ENCODE data around the gene ACSL3. TPM values are rescaled to one million over a fixed set of nuclear protein-coding genes. Genes with fewer than 3 reads are reported as not detected.
"Not testable (repeated sequence)": the region's sequence is repeated elsewhere in the genome, so short reads cannot be mapped to it uniquely, and the experiment has no call there.

ACSL3 gene
- total and polyA plus RNA-seq, 2 donors from 2014 or later: 33.6 to 58.8 TPM

- H3K9me3 ChIP-seq (ENCODE audit: control insufficient read depth in 2 of 3, insufficient read depth in 1 of 3, low read length in 3 of 3): no peaks in the 10 kb centered on the region
- H3K36me3 ChIP-seq (ENCODE audit: control insufficient read depth in 2 of 3, insufficient read depth in 3 of 3, low read length in 3 of 3): no peaks in the 10 kb centered on the region
- TF ChIP-seq CTCF (IDR thresholded peaks at IDR 0.05; ENCODE audit: borderline replicate concordance, extremely low read depth, insufficient read depth): no peak
- H3K27me3 ChIP-seq (ENCODE audit: control insufficient read depth, insufficient read depth, low read length): no peaks in the 10 kb centered on the region
- intact Hi-C loops (cut with DNase I): no loop called here
- no peak for DNase-seq
- no peak for FAIRE-seq
- H3K4me1 ChIP-seq (ENCODE audit: control insufficient read depth in 2 of 3, insufficient read depth in 2 of 3, low read depth in 1 of 3, low read length in 3 of 3): no peaks in the 10 kb centered on the region
- H3K4me3 ChIP-seq (ENCODE audit: low read length in 3 of 3): no peak overlapping the region
- H3K9ac ChIP-seq (ENCODE audit: low read length in 3 of 3): no peak overlapping the region
- H3K27ac ChIP-seq (ENCODE audit: low read depth in 2 of 2, low read length in 2 of 2): no peak overlapping the region
Observed at GRCh38 chr2:222840060-222840802, 20.6 kb upstream of the ACSL3 start.

- Histone ChIP-seq H3K27me3 (ENCODE audit: control insufficient read depth, insufficient read depth, low read length) (no peaks in the 10 kb centered on the region), H3K4me1 (ENCODE audit: control insufficient read depth in 2 of 3, insufficient read depth in 2 of 3, low read depth in 1 of 3, low read length in 3 of 3) (no peaks in the 10 kb centered on the region), H3K9ac (ENCODE audit: low read length in 3 of 3) (no peak overlapping the region)
Observed at GRCh38 chr2:222842491-222843174, 18.2 kb upstream of the ACSL3 start.

GRCh38 chr2:222844323-222844722 lies 16.5 kb upstream of the ACSL3 start:
- Histone ChIP-seq H3K4me1 (ENCODE audit: control insufficient read depth in 2 of 3, insufficient read depth in 2 of 3, low read depth in 1 of 3, low read length in 3 of 3) (no peaks in the 10 kb centered on the region), H3K4me3 (ENCODE audit: low read length in 3 of 3) (no peak overlapping the region), H3K36me3 (ENCODE audit: control insufficient read depth in 2 of 3, insufficient read depth in 3 of 3, low read length in 3 of 3) (no peaks in the 10 kb centered on the region), H3K27ac (ENCODE audit: low read depth in 2 of 2, low read length in 2 of 2) (no peak overlapping the region), H3K9ac (ENCODE audit: low read length in 3 of 3) (no peak overlapping the region), H3K9me3 (ENCODE audit: control insufficient read depth in 2 of 3, insufficient read depth in 1 of 3, low read length in 3 of 3) (no peaks in the 10 kb centered on the region), H3K27me3 (ENCODE audit: control insufficient read depth, insufficient read depth, low read length) (no peaks in the 10 kb centered on the region)
- no peak for FAIRE-seq
- intact Hi-C loops (cut with DNase I): no loop called here
- DNase-seq: no peak
- no peak for TF ChIP-seq CTCF (IDR thresholded peaks at IDR 0.05; ENCODE audit: borderline replicate concordance, extremely low read depth, insufficient read depth)

More at GRCh38 chr2:222842491-222843174, 18.2 kb upstream of the ACSL3 start:
- H3K9me3 ChIP-seq (ENCODE audit: control insufficient read depth in 2 of 3, insufficient read depth in 1 of 3, low read length in 3 of 3): no peaks in the 10 kb centered on the region
- DNase-seq (peak in 2 of 5 donors; percentile 56 to 66), FAIRE-seq (no peak)
- no peaks in the 10 kb centered on the region for H3K36me3 ChIP-seq (ENCODE audit: control insufficient read depth in 2 of 3, insufficient read depth in 3 of 3, low read length in 3 of 3)
- intact Hi-C loops (cut with DNase I): no loop called here
- no peak for TF ChIP-seq CTCF (IDR thresholded peaks at IDR 0.05; ENCODE audit: borderline replicate concordance, extremely low read depth, insufficient read depth)
- no peak overlapping the region for H3K4me3 ChIP-seq (ENCODE audit: low read length in 3 of 3)
- H3K27ac ChIP-seq (ENCODE audit: low read depth in 2 of 2, low read length in 2 of 2): no peak overlapping the region

- H3K9me3 ChIP-seq (ENCODE audit: control insufficient read depth in 2 of 3, insufficient read depth in 1 of 3, low read length in 3 of 3); H3K27me3 ChIP-seq (ENCODE audit: control insufficient read depth, insufficient read depth, low read length); H3K27ac ChIP-seq (ENCODE audit: low read depth in 2 of 2, low read length in 2 of 2); FAIRE-seq; H3K36me3 ChIP-seq (ENCODE audit: control insufficient read depth in 2 of 3, insufficient read depth in 3 of 3, low read length in 3 of 3); H3K4me3 ChIP-seq (ENCODE audit: low read length in 3 of 3); H3K4me1 ChIP-seq (ENCODE audit: control insufficient read depth in 2 of 3, insufficient read depth in 2 of 3, low read depth in 1 of 3, low read length in 3 of 3); H3K9ac ChIP-seq (ENCODE audit: low read length in 3 of 3); DNase-seq; intact Hi-C loops (cut with DNase I): not testable (repeated sequence)
Observed at GRCh38 chr2:222845314-222845713, 15.5 kb upstream of the ACSL3 start.
